SK-N-SH (cell line): ENCODE measurements around the gene GSTO2. TPM values are rescaled to one million over a fixed set of nuclear protein-coding genes. Genes with fewer than 3 reads are reported as not detected.

Source experiments
- CTCF ChIA-PET: fragments of 300-600, 350-600 bp; formaldehyde crosslinking; extraction: SDS; loops from one replicate; lab custom pipeline; 2021; lab: Yijun Ruan, JAX
- POLR2A ChIA-PET: fragments of 350-600 bp; sonication (Branson Sonifier 250); formaldehyde crosslinking; extraction: SDS; loops from one replicate; lab custom pipeline; 2020; ENCODE audit warnings: antibody characterized with exemption, inconsistent platforms; lab: Yijun Ruan, JAX
- DNase-seq: peaks from one replicate; pipeline ENCODE4 v3.0.0; 2012
- H2AFZ ChIP-seq: fragments of 200-600 bp; sonication (generic); 2 replicates; pipeline ENCODE4 v1.8.1; 2016; ENCODE audit warnings: antibody characterized with exemption, mild to moderate bottlenecking, low read depth
- H3F3A ChIP-seq: fragments of 200-600 bp; sonication (generic); replicated peaks from 2 replicates; pipeline ENCODE3; 2016; ENCODE audit warnings: antibody characterized with exemption, mild to moderate bottlenecking; ENCODE audit not compliant: insufficient read depth
- H3K27ac ChIP-seq, 2 experiments: fragments of 200-500 bp in 1 of 2; fragments of 200-600 bp in 1 of 2; sonication (Bioruptor generic) in 1 of 2; sonication (generic), shearing (Covaris generic) in 1 of 2; 2 replicates each; pipeline versions ENCODE4 v1.5.1 to v1.6.1; 2014 to 2016; ENCODE audit warnings: low read depth in 2 of 2, inconsistent platforms in 1 of 2, low read length in 1 of 2, mild to moderate bottlenecking in 1 of 2, mixed read lengths in 1 of 2
- H3K27me3 ChIP-seq: fragments of 200-600 bp; sonication (generic), shearing (Covaris generic); 2 replicates; pipeline ENCODE4 v1.6.1; 2016; ENCODE audit warnings: mixed run types; ENCODE audit not compliant: insufficient read depth
- H3K36me3 ChIP-seq, 2 experiments: fragments of 200-500 bp in 1 of 2; fragments of 200-600 bp in 1 of 2; sonication (Bioruptor generic) in 1 of 2; sonication (generic) in 1 of 2; replicated peaks in 1 of 2; 2 replicates each; pipeline versions ENCODE3 to v1.5.1; 2014 to 2016; ENCODE audit warnings: low read length in 1 of 2, mild to moderate bottlenecking in 1 of 2; ENCODE audit not compliant: insufficient read depth in 2 of 2, control insufficient read depth in 1 of 2
- H3K4me1 ChIP-seq, 2 experiments: fragments of 200-500 bp in 1 of 2; fragments of 200-600 bp in 1 of 2; sonication (Bioruptor generic) in 1 of 2; sonication (generic), shearing (Covaris generic) in 1 of 2; 2 replicates each; pipeline versions ENCODE4 v1.5.1 to v1.6.1; 2014 to 2016; ENCODE audit warnings: low read depth in 1 of 2, low read length in 1 of 2, mixed run types in 1 of 2; ENCODE audit not compliant: insufficient read depth in 2 of 2, control insufficient read depth in 1 of 2
- H3K4me2 ChIP-seq: fragments of 200-600 bp; sonication (generic), shearing (Covaris generic); 2 replicates; pipeline ENCODE4 v1.6.1; 2017; ENCODE audit warnings: mixed run types
- H3K4me3 ChIP-seq, 2 experiments: fragments of 200-500 bp in 1 of 2; fragments of 200-600 bp in 1 of 2; sonication (Bioruptor generic) in 1 of 2; sonication (generic), shearing (Covaris generic) in 1 of 2; 2 replicates each; pipeline versions ENCODE4 v1.5.1 to v1.8.1; 2014 to 2016; ENCODE audit warnings: low read depth in 2 of 2, inconsistent platforms in 1 of 2, low read length in 1 of 2, mild to moderate bottlenecking in 1 of 2, mixed read lengths in 1 of 2, moderate library complexity in 1 of 2
- H3K79me2 ChIP-seq: fragments of 200-600 bp; sonication (generic); 2 replicates; pipeline ENCODE4 v1.8.1; 2017; ENCODE audit warnings: mild to moderate bottlenecking; ENCODE audit not compliant: insufficient read depth
- H3K9ac ChIP-seq: fragments of 200-600 bp; sonication (generic); 2 replicates; pipeline ENCODE4 v1.6.1; 2017; ENCODE audit warnings: mixed run types
- H3K9me2 ChIP-seq: fragments of 200-600 bp; sonication (generic); 2 replicates; pipeline ENCODE4 v1.6.1; 2017; ENCODE audit warnings: mixed run types
- H3K9me3 ChIP-seq: fragments of 200-600 bp; sonication (generic); 2 replicates; pipeline ENCODE4 v1.6.1; 2017; ENCODE audit warnings: mixed run types, mild to moderate bottlenecking, moderate library complexity
- H4K20me1 ChIP-seq: fragments of 200-600 bp; sonication (generic); 2 replicates; pipeline ENCODE4 v1.6.1; 2017; ENCODE audit warnings: mild to moderate bottlenecking, mixed run types; ENCODE audit not compliant: insufficient read depth
- CHD2 ChIP-seq: fragments of 150-350 bp; IDR thresholded peaks from 2 replicates; pipeline ENCODE4 v1.6.1; 2018; ENCODE audit warnings: low read length; ENCODE audit not compliant: partially characterized antibody
- ELF1 ChIP-seq: IDR thresholded peaks from 2 replicates; pipeline ENCODE4 v1.4.0; 2012
- EP300 ChIP-seq, 2 experiments: IDR thresholded peaks; 2 replicates each; pipeline versions ENCODE4 v1.4.0 to v1.6.1; 2012; ENCODE audit warnings: borderline replicate concordance in 1 of 2, low read depth in 1 of 2, low read length in 1 of 2
- EZH2phosphoT487 ChIP-seq: fragments of 200-600 bp; sonication (generic); IDR thresholded peaks from 2 replicates; pipeline ENCODE4 v1.6.1; 2017; ENCODE audit warnings: low read depth, mixed run types, mild to moderate bottlenecking, antibody characterized with exemption, moderate library complexity, borderline replicate concordance
- FOXJ3 ChIP-seq: sonication (generic); formaldehyde crosslinking; IDR thresholded peaks from 2 replicates; pipeline ENCODE4 v1.5.1; 2020; ENCODE audit warnings: mild to moderate bottlenecking, missing genetic modification reagents
- GATA2 ChIP-seq: sonication (generic); formaldehyde crosslinking; IDR thresholded peaks from 2 replicates; pipeline ENCODE4 v1.5.0; 2020; ENCODE audit warnings: mild to moderate bottlenecking, missing genetic modification reagents
- JUND ChIP-seq: IDR thresholded peaks from 2 replicates; pipeline ENCODE4 v1.4.0; 2012
- MEF2A ChIP-seq: IDR thresholded peaks from 2 replicates; pipeline ENCODE4 v1.4.0; 2012; ENCODE audit warnings: low read depth, borderline replicate concordance
- MXI1 ChIP-seq: IDR thresholded peaks from 2 replicates; pipeline ENCODE4 v1.6.1; 2012; ENCODE audit warnings: mild to moderate bottlenecking, low read depth, low read length, improper control_type of control experiment
- NRF1 ChIP-seq: IDR thresholded peaks from 2 replicates; pipeline ENCODE4 v1.6.1; 2012; ENCODE audit warnings: low read depth, mild to moderate bottlenecking, low read length
- POLR2AphosphoS5 ChIP-seq: IDR thresholded peaks from 2 replicates; pipeline ENCODE4 v1.6.1; 2012; ENCODE audit warnings: low read depth, low read length
- RFX5 ChIP-seq: IDR thresholded peaks from 2 replicates; pipeline ENCODE4 v1.6.1; 2012; ENCODE audit warnings: mild to moderate bottlenecking, improper control_type of control experiment, low read length
- SIN3A ChIP-seq: IDR thresholded peaks from 2 replicates; pipeline ENCODE4 v1.6.1; 2012; ENCODE audit warnings: low read depth, mild to moderate bottlenecking, low read length, moderate library complexity, borderline replicate concordance
- TAF1 ChIP-seq: IDR thresholded peaks from 2 replicates; pipeline ENCODE4 v1.6.1; 2012; ENCODE audit warnings: low read depth, mild to moderate bottlenecking, low read length, moderate library complexity, borderline replicate concordance
- TCF12 ChIP-seq: IDR thresholded peaks from 2 replicates; pipeline ENCODE4 v1.4.0; 2012
- TEAD4 ChIP-seq: IDR thresholded peaks from 2 replicates; pipeline ENCODE4 v1.4.0; 2012; ENCODE audit warnings: mild to moderate bottlenecking, borderline replicate concordance; ENCODE audit not compliant: insufficient read depth
- YY1 ChIP-seq: IDR thresholded peaks from 2 replicates; pipeline ENCODE4 v1.4.0; 2012; ENCODE audit warnings: low read depth, mild to moderate bottlenecking
- WGBS: methylation state at CpG from one replicate; pipeline ENCODE4 v1.1.6; 2017; ENCODE audit warnings: low lambda C conversion rate; 5-methylcytosine and 5-hydroxymethylcytosine counted together
- polyA plus RNA-seq, 3 experiments: library from polyadenylated mRNA; depleted of rRNA; stranded (reverse); fragments of >200 nt; gene quantifications; 2 replicates each; pipeline ENCODE4 v1.2.3, GENCODE V29; 2012
- TF ChIP-seq, protein P1 (sequence below): IDR thresholded peaks from 2 replicates; pipeline ENCODE4 v1.4.0; 2012; ENCODE audit warnings: low read depth, borderline replicate concordance
- TF ChIP-seq, protein P2 (sequence below): IDR thresholded peaks from 2 replicates; pipeline ENCODE4 v1.4.0; 2012; ENCODE audit warnings: low read depth
- TF ChIP-seq, protein P3 (sequence below): fragments of 150-350 bp; IDR thresholded peaks from 2 replicates; pipeline ENCODE4 v1.6.1; 2017; ENCODE audit warnings: antibody characterized with exemption, low read length, low read depth, borderline replicate concordance

The GSTO2 gene
- polyA plus RNA-seq, 1 of the 3 experiments (the other 2 are of a cell fraction): 0.49 TPM

DNA sequence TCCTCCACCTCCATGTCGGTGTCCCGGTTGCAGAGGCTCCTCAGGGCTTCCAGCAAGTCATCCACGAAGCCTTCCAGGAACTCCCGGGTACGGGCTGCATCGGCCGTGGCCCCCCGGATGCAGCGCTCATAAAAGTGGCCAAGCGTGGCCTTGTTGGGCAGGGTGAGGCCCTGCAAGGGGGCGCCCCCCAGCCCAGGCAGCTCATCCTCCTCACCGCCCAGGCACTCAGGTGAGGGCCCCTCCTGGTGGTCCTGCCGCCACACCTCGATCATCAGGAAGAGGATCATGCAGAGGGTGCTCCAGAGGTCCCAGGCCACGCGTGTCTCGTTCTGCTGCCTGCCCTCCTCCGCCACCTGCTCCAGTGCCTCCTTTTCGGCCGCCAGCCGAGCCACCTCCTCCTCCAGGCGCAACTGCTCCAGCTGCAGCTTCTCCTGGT is 46.5 kb downstream of the GSTO2 start:
- Histone ChIP-seq H3K4me3 (no peak overlapping the region), H4K20me1 (peaks cover 49% of the 10 kb centered on the region), H3F3A (peaks cover 12% of the 10 kb centered on the region), H3K27ac (no peak overlapping the region), H3K4me1 (peaks cover 0 to 26% of the 10 kb centered on the region in 2 experiments; a peak in 3 of 4 replicates), H3K79me2 (peaks cover 96% of the 10 kb centered on the region), H3K9me3 (no peaks in the 10 kb centered on the region), H2AFZ (no peak overlapping the region), H3K27me3 (no peaks in the 10 kb centered on the region), H3K36me3 (peaks cover 32 to 37% of the 10 kb centered on the region in 2 experiments), H3K9me2 (no peaks in the 10 kb centered on the region), H3K9ac (no peak overlapping the region), H3K4me2 (no peak overlapping the region)
- ChIA-PET CTCF (interaction anchor here (1.2 to 3.5 kb wide), 4 partner anchors 8 to 24 kb away, joined by 3 to 16 read pairs (median 9); no protein-coding TSS in a partner anchor), POLR2A (no interaction called here)
- DNase-seq: no peak
- WGBS: 98% methylated on average over 8 of the region's 22 CpGs
- no peak for TF ChIP-seq RFX5
- TF ChIP-seq POLR2AphosphoS5: no peak
- no peak for TF ChIP-seq TAF1
- no peak for TF ChIP-seq NRF1
- TF ChIP-seq SIN3A: no peak
- no peak for TF ChIP-seq FOXJ3 (CRISPR knock-in tag)
- no peak for TF ChIP-seq MEF2A
- no peak for TF ChIP-seq EZH2phosphoT487
- TF ChIP-seq JUND: no peak
- TF ChIP-seq GATA2 (CRISPR knock-in tag): no peak
- TF ChIP-seq CHD2: no peak
- TF ChIP-seq, protein P1, sequence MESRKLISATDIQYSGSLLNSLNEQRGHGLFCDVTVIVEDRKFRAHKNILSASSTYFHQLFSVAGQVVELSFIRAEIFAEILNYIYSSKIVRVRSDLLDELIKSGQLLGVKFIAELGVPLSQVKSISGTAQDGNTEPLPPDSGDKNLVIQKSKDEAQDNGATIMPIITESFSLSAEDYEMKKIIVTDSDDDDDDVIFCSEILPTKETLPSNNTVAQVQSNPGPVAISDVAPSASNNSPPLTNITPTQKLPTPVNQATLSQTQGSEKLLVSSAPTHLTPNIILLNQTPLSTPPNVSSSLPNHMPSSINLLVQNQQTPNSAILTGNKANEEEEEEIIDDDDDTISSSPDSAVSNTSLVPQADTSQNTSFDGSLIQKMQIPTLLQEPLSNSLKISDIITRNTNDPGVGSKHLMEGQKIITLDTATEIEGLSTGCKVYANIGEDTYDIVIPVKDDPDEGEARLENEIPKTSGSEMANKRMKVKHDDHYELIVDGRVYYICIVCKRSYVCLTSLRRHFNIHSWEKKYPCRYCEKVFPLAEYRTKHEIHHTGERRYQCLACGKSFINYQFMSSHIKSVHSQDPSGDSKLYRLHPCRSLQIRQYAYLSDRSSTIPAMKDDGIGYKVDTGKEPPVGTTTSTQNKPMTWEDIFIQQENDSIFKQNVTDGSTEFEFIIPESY: no peak
- TF ChIP-seq TEAD4: no peak
- no peak for TF ChIP-seq EP300 (IDR thresholded peaks at IDR 0.05; ENCODE audit: borderline replicate concordance in 1 of 2, low read depth in 1 of 2, low read length in 1 of 2)
- TF ChIP-seq, protein P2, sequence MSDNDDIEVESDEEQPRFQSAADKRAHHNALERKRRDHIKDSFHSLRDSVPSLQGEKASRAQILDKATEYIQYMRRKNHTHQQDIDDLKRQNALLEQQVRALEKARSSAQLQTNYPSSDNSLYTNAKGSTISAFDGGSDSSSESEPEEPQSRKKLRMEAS: no peak
- TF ChIP-seq, protein P3, sequence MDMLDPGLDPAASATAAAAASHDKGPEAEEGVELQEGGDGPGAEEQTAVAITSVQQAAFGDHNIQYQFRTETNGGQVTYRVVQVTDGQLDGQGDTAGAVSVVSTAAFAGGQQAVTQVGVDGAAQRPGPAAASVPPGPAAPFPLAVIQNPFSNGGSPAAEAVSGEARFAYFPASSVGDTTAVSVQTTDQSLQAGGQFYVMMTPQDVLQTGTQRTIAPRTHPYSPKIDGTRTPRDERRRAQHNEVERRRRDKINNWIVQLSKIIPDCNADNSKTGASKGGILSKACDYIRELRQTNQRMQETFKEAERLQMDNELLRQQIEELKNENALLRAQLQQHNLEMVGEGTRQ: no peak
- no peak for TF ChIP-seq ELF1
- no peak for TF ChIP-seq MXI1
- no peak for TF ChIP-seq YY1
- TF ChIP-seq TCF12: no peak
